Mucosa of stomach (tissue), 1 donor: ENCODE data around the gene OR1Q1.

Experiments used
- H3K27me3 ChIP-seq: one replicate; pipeline ENCODE4 v1.7.0; 2013; ENCODE audit warnings: mild to moderate bottlenecking, low read length; ENCODE audit not compliant: control insufficient read depth, insufficient read depth
- H3K36me3 ChIP-seq: one replicate; pipeline ENCODE4 v1.7.0; 2013; ENCODE audit warnings: low read length; ENCODE audit not compliant: control insufficient read depth, insufficient read depth
- H3K4me1 ChIP-seq: one replicate; pipeline ENCODE4 v1.7.0; 2013; ENCODE audit warnings: mild to moderate bottlenecking, low read length; ENCODE audit not compliant: control insufficient read depth, insufficient read depth
- H3K4me3 ChIP-seq: one replicate; pipeline ENCODE4 v1.7.0; 2013; ENCODE audit warnings: low read length
- H3K9ac ChIP-seq: one replicate; pipeline ENCODE4 v1.7.0; 2013; ENCODE audit warnings: mild to moderate bottlenecking, low read length, moderate library complexity
- H3K9me3 ChIP-seq: one replicate; pipeline ENCODE4 v1.7.0; 2013; ENCODE audit warnings: mild to moderate bottlenecking, low read length, moderate library complexity; ENCODE audit not compliant: control insufficient read depth
- donor health status: Pancreatic carcinoma.

OR1Q1 gene

GRCh38 chr9:122661416-122661815 lies 46.9 kb downstream of the OR1Q1 start, which contains the start of gene OR1L1:
Gene OR1L1, plus strand, starts transcription at chr9:122661716. Its CDS starts 0 bp downstream, at chr9:122661716.
- no peak within 1 kb of the TSS for H3K9ac ChIP-seq
- H3K4me1 ChIP-seq: no peaks in the 10 kb centered on the region
- H3K36me3 ChIP-seq: no peaks in the 10 kb centered on the region
- H3K9me3 ChIP-seq: no peaks in the 10 kb centered on the region
- H3K27me3 ChIP-seq: no peaks in the 10 kb centered on the region
- no peak within 1 kb of the TSS for H3K4me3 ChIP-seq
